H1 (cell line): Measurements from ENCODE around the gene MGLL. TPM values are rescaled to one million over a fixed set of nuclear protein-coding genes. Genes with fewer than 3 reads are reported as not detected.

Experiments
- CTCF ChIA-PET: fragments of 300-600 bp; sonication (Branson Sonifier 250); formaldehyde crosslinking; loops from one replicate; lab custom pipeline; 2021; ENCODE audit not compliant: partially characterized antibody; lab: Charles Lee
- POLR2A ChIA-PET: fragments of 300-600 bp; sonication (Branson Sonifier 250); formaldehyde crosslinking; loops from one replicate; lab custom pipeline; 2021; ENCODE audit warnings: inconsistent platforms; ENCODE audit not compliant: partially characterized antibody; lab: Charles Lee
- DNase-seq, 2 experiments: peaks; one replicate each; pipeline versions ENCODE4 v3.0.0 to v3.0.0-alpha.2; 2010 to 2022; ENCODE audit warnings: low spot score in 2 of 2, low read depth in 1 of 2, mixed read lengths in 1 of 2
- FAIRE-seq: peaks from 2 replicates; lab custom pipeline; 2011; peaks lifted over from hg19 to GRCh38; lab: Jason Lieb, UNC
- H2AFZ ChIP-seq: 2 replicates; pipeline ENCODE4 v1.8.1; 2012; ENCODE audit warnings: low read length, inconsistent platforms
- H2AK5ac ChIP-seq: 2 replicates; pipeline ENCODE4 v1.6.1; 2013; ENCODE audit warnings: low read depth, low read length
- H2BK120ac ChIP-seq: replicated peaks from 2 replicates; pipeline ENCODE3; 2013; ENCODE audit warnings: low read depth, low read length, inconsistent platforms
- H2BK12ac ChIP-seq: 2 replicates; pipeline ENCODE4 v1.6.1; 2013; ENCODE audit warnings: low read depth, low read length
- H2BK15ac ChIP-seq: 2 replicates; pipeline ENCODE4 v1.6.1; 2013; ENCODE audit warnings: low read length
- H2BK20ac ChIP-seq: 2 replicates; pipeline ENCODE4 v1.6.1; 2013; ENCODE audit warnings: low read length
- H2BK5ac ChIP-seq: 2 replicates; pipeline ENCODE4 v1.6.1; 2013; ENCODE audit warnings: low read depth, low read length
- H3K14ac ChIP-seq: 2 replicates; pipeline ENCODE4 v1.6.1; 2013; ENCODE audit warnings: inconsistent platforms; ENCODE audit not compliant: insufficient read length
- H3K18ac ChIP-seq: 2 replicates; pipeline ENCODE4 v1.6.1; 2013; ENCODE audit warnings: low read length; ENCODE audit errors: extremely low read depth
- H3K23ac ChIP-seq: 2 replicates; pipeline ENCODE4 v1.6.1; 2013; ENCODE audit warnings: inconsistent platforms; ENCODE audit not compliant: insufficient read length
- H3K23me2 ChIP-seq: 2 replicates; pipeline ENCODE4 v1.6.1; 2013; ENCODE audit warnings: low read depth, low read length
- H3K27ac ChIP-seq: 2 replicates; pipeline ENCODE4 v1.6.1; 2011; ENCODE audit warnings: low read depth, low read length, inconsistent platforms
- H3K27me3 ChIP-seq, 4 experiments: replicated peaks in 1 of 4; 1 replicate in 1 of 4; 2 replicates in 3 of 4; pipeline versions ENCODE4 v1.6.1 to v1.8.1; 2011 to 2013; ENCODE audit warnings: low read length in 3 of 4, mild to moderate bottlenecking in 3 of 4, inconsistent platforms in 2 of 4, mixed read lengths in 2 of 4, moderate library complexity in 1 of 4; ENCODE audit not compliant: control insufficient read depth in 3 of 4, insufficient read depth in 3 of 4; ENCODE audit errors: extremely low read depth in 1 of 4
- H3K36me3 ChIP-seq, 4 experiments: 2 replicates each; pipeline versions ENCODE4 v1.6.1 to v1.8.1; 2011 to 2013; ENCODE audit warnings: mild to moderate bottlenecking in 4 of 4, low read length in 3 of 4, moderate library complexity in 2 of 4, control low read depth in 1 of 4, inconsistent platforms in 1 of 4; ENCODE audit not compliant: insufficient read depth in 4 of 4, control insufficient read depth in 2 of 4
- H3K4ac ChIP-seq: replicated peaks from 2 replicates; pipeline ENCODE3; 2013; ENCODE audit warnings: low read length, low read depth, mixed read lengths, inconsistent platforms; ENCODE audit not compliant: insufficient read length
- H3K4me1 ChIP-seq, 4 experiments: replicated peaks in 1 of 4; 1 replicate in 1 of 4; 2 replicates in 3 of 4; pipeline versions ENCODE4 v1.6.1 to v1.8.1; 2011 to 2013; ENCODE audit warnings: low read length in 3 of 4, inconsistent platforms in 2 of 4, mixed read lengths in 1 of 4; ENCODE audit not compliant: insufficient read depth in 4 of 4, control insufficient read depth in 3 of 4
- H3K4me2 ChIP-seq, 2 experiments: 2 replicates each; pipeline versions ENCODE4 v1.6.1 to v1.8.1; 2011 to 2013; ENCODE audit warnings: low read depth in 2 of 2, low read length in 2 of 2, control low read depth in 1 of 2, inconsistent platforms in 1 of 2, mild to moderate bottlenecking in 1 of 2; ENCODE audit not compliant: insufficient read depth in 1 of 2
- H3K4me3 ChIP-seq, 4 experiments: fragments of 200-600, 300-600 bp in 1 of 4; sonication (generic), shearing (Covaris generic), sonication (Bioruptor Twin) in 1 of 4; 2 replicates each; pipeline versions ENCODE4 v1.5.1 to v1.8.1; 2011 to 2016; ENCODE audit warnings: low read length in 4 of 4, low read depth in 3 of 4, control low read depth in 2 of 4, inconsistent platforms in 2 of 4, mild to moderate bottlenecking in 2 of 4, mixed read lengths in 1 of 4, moderate library complexity in 1 of 4; ENCODE audit not compliant: insufficient read depth in 2 of 4; ENCODE audit errors: extremely low read depth in 1 of 4
- H3K56ac ChIP-seq: replicated peaks from 2 replicates; pipeline ENCODE3; 2013; ENCODE audit warnings: low read depth, mild to moderate bottlenecking, mixed read lengths, low read length, inconsistent platforms; ENCODE audit not compliant: insufficient read length
- H3K79me1 ChIP-seq: 2 replicates; pipeline ENCODE4 v1.6.1; 2013; ENCODE audit warnings: low read depth, low read length, control low read depth
- H3K79me2 ChIP-seq, 2 experiments: 2 replicates each; pipeline versions ENCODE4 v1.6.1 to v1.8.1; 2012 to 2013; ENCODE audit warnings: low read length in 2 of 2, mild to moderate bottlenecking in 2 of 2, inconsistent platforms in 1 of 2; ENCODE audit not compliant: insufficient read depth in 2 of 2, control insufficient read depth in 1 of 2
- H3K9ac ChIP-seq, 4 experiments: replicated peaks in 1 of 4; 1 replicate in 1 of 4; 2 replicates in 3 of 4; pipeline versions ENCODE4 v1.6.1 to v1.8.1; 2011 to 2013; ENCODE audit warnings: low read depth in 3 of 4, low read length in 3 of 4, control low read depth in 2 of 4, mild to moderate bottlenecking in 2 of 4, moderate library complexity in 2 of 4, inconsistent platforms in 1 of 4; ENCODE audit errors: extremely low read depth in 1 of 4
- H3K9me3 ChIP-seq, 2 experiments: 2 replicates each; pipeline versions ENCODE4 v1.6.1 to v1.8.1; 2012 to 2013; ENCODE audit warnings: mild to moderate bottlenecking in 2 of 2, moderate library complexity in 2 of 2, control low read depth in 1 of 2, inconsistent platforms in 1 of 2, low read depth in 1 of 2, low read length in 1 of 2, mixed read lengths in 1 of 2; ENCODE audit not compliant: insufficient read depth in 2 of 2
- H4K20me1 ChIP-seq, 2 experiments: replicated peaks in 1 of 2; 2 replicates each; pipeline versions ENCODE3 to v1.8.1; 2011 to 2013; ENCODE audit warnings: inconsistent platforms in 2 of 2, low read length in 2 of 2, mild to moderate bottlenecking in 1 of 2; ENCODE audit not compliant: insufficient read depth in 2 of 2, control insufficient read depth in 1 of 2
- H4K5ac ChIP-seq: 2 replicates; pipeline ENCODE4 v1.6.1; 2013; ENCODE audit warnings: low read length, low read depth, mixed read lengths, inconsistent platforms; ENCODE audit not compliant: insufficient read length
- H4K8ac ChIP-seq: 2 replicates; pipeline ENCODE4 v1.8.0; 2013; ENCODE audit warnings: mild to moderate bottlenecking, moderate library complexity, low read length, inconsistent platforms; ENCODE audit not compliant: insufficient read depth; ENCODE audit errors: extremely low read depth
- H4K91ac ChIP-seq: replicated peaks from 2 replicates; pipeline ENCODE3; 2013; ENCODE audit warnings: low read length, mixed read lengths, inconsistent platforms; ENCODE audit not compliant: insufficient read length
- ATF3 ChIP-seq: IDR thresholded peaks from 2 replicates; pipeline ENCODE4 v1.6.1; 2011; ENCODE audit warnings: low read depth, mild to moderate bottlenecking, low read length; ENCODE audit not compliant: insufficient read depth
- CHD2 ChIP-seq: IDR thresholded peaks from 2 replicates; pipeline ENCODE4 v1.6.1; 2012; ENCODE audit warnings: low read length, improper control_type of control experiment
- EGR1 ChIP-seq: IDR thresholded peaks from 2 replicates; pipeline ENCODE4 v1.6.1; 2011; ENCODE audit warnings: low read depth, low read length, borderline replicate concordance
- HDAC2 ChIP-seq, 2 experiments: fragments of 300-600 bp in 1 of 2; sonication (generic) in 1 of 2; IDR thresholded peaks; 2 replicates each; pipeline ENCODE4 v1.6.1; 2011 to 2012; ENCODE audit warnings: low read depth in 2 of 2, low read length in 2 of 2, mild to moderate bottlenecking in 2 of 2, moderate library complexity in 2 of 2, borderline replicate concordance in 1 of 2, inconsistent platforms in 1 of 2
- KDM4A ChIP-seq: IDR thresholded peaks from one replicate; pipeline ENCODE4 v1.7.1; 2012; ENCODE audit warnings: low read depth, mild to moderate bottlenecking, moderate library complexity, low read length, inconsistent platforms; ENCODE audit not compliant: severe bottlenecking
- MAFK ChIP-seq: IDR thresholded peaks from 2 replicates; pipeline ENCODE4 v1.6.1; 2012; ENCODE audit warnings: low read depth, mild to moderate bottlenecking, improper control_type of control experiment, low read length
- NRF1 ChIP-seq: IDR thresholded peaks from 2 replicates; pipeline ENCODE4 v1.6.1; 2011; ENCODE audit warnings: mild to moderate bottlenecking, low read depth, low read length, improper control_type of control experiment
- SIN3A ChIP-seq, 2 experiments: IDR thresholded peaks in 1 of 2; conservative IDR thresholded peaks in 1 of 2; 2 replicates each; pipeline ENCODE4 v1.6.1; 2011 to 2012; ENCODE audit warnings: low read length in 2 of 2, improper control_type of control experiment in 1 of 2, low read depth in 1 of 2, mild to moderate bottlenecking in 1 of 2
- SIRT6 ChIP-seq: IDR thresholded peaks from one replicate; pipeline ENCODE4 v1.7.1; 2012; ENCODE audit warnings: low read length, inconsistent platforms
- TBP ChIP-seq: IDR thresholded peaks from 2 replicates; pipeline ENCODE4 v1.6.1; 2011; ENCODE audit warnings: low read depth, low read length, improper control_type of control experiment
- YY1 ChIP-seq: IDR thresholded peaks from 2 replicates; pipeline ENCODE4 v1.6.1; 2011; ENCODE audit warnings: low read depth, mild to moderate bottlenecking, low read length
- ZNF274 ChIP-seq: IDR thresholded peaks from 2 replicates; pipeline ENCODE4 v1.7.0; 2012; ENCODE audit warnings: low read length, borderline replicate concordance; ENCODE audit errors: extremely low read depth
- WGBS, 2 experiments: shearing (Covaris generic) in 1 of 2; methylation state at CpG; one replicate each; pipeline versions ENCODE4 v1.1.6 to v1.1.7; 2013 to 2015; ENCODE audit warnings: low lambda C conversion rate in 2 of 2, mixed read lengths in 2 of 2, inconsistent platforms in 1 of 2, low coverage in 1 of 2, missing lambda C conversion rate in 1 of 2; ENCODE audit not compliant: insufficient replicate concordance in 2 of 2, insufficient coverage in 1 of 2, insufficient read length in 1 of 2; ENCODE audit errors: extremely low coverage in 1 of 2, missing lambda C conversion rate in 1 of 2; 5-methylcytosine and 5-hydroxymethylcytosine counted together
- polyA plus RNA-seq, 7 experiments: library from polyadenylated mRNA; depleted of rRNA in 3 of 7; stranded (reverse) in 5 of 7; unstranded in 2 of 7; fragments of >200 nt in 5 of 7; fragments of 200-250 nt in 2 of 7; gene quantifications; 1 replicate in 5 of 7; 2 replicates in 1 of 7; 4 replicates in 1 of 7; pipeline versions ENCODE4 v1.2.1 to v1.2.3, GENCODE V29; 2011 to 2013; ENCODE audit warnings: missing spikeins in 2 of 7, mixed read lengths in 2 of 7
- total RNA-seq: library from RNA; stranded (reverse); fragmentation: NEBNext Ultra II Directional; extraction: Animal tissue kit (Norgen Biotek cat#: 25700); gene quantifications from 2 replicates; pipeline ENCODE4 v1.2.1, GENCODE V29; 2021

MGLL gene
- total and polyA plus RNA-seq, 2 of the 8 experiments (the other 6 are each of a cell fraction or from before 2014, with no cell fraction given) = 0.05 to 0.34 TPM

GRCh38 chr3:127734754-127735473 is 87.4 kb downstream of the MGLL start:
- no peak overlapping the region for H3K4me3 ChIP-seq
- H3K18ac ChIP-seq = no peak overlapping the region
- no peak overlapping the region for H4K5ac ChIP-seq
- H3K4me2 ChIP-seq = no peak overlapping the region
- no peaks in the 10 kb centered on the region for H3K9me3 ChIP-seq
- H3K23ac ChIP-seq = no peak overlapping the region
- no peak overlapping the region for H3K14ac ChIP-seq
- no peak overlapping the region for H3K27ac ChIP-seq
- H3K79me1 ChIP-seq = no peaks in the 10 kb centered on the region
- POLR2A ChIA-PET = no interaction called here
- no peak overlapping the region for H3K4ac ChIP-seq
- no peak overlapping the region; the same call in 1 of the 2 replicates for H4K8ac ChIP-seq
- no peak for DNase-seq
- no peak overlapping the region for H2AK5ac ChIP-seq
- no peak overlapping the region for H3K9ac ChIP-seq
- no peak overlapping the region for H2BK20ac ChIP-seq
- no peaks in the 10 kb centered on the region for H3K23me2 ChIP-seq
- H4K91ac ChIP-seq = no peak overlapping the region
- CTCF ChIA-PET = interaction anchor here (1.1 to 2.1 kb wide), 3 partner anchors 10 to 222 kb away, joined by 3 to 11 read pairs (median 5); no protein-coding TSS in a partner anchor
- H3K4me1 ChIP-seq = peaks cover 0 to 15% (median 9%) of the 10 kb centered on the region in 4 experiments; a peak in 5 of 7 replicates
- H2BK120ac ChIP-seq = no peak overlapping the region
- H2BK5ac ChIP-seq = no peak overlapping the region
- H3K27me3 ChIP-seq = peaks cover 0 to 2% (median 0%) of the 10 kb centered on the region in 4 experiments; a peak in 3 of 7 replicates
- WGBS, 2 experiments = 84% methylated on average over 8 of the region's 8 CpGs; no CpG with 5 or more reads in 1 of the 2 experiments
- H2BK15ac ChIP-seq = no peak overlapping the region
- no peak overlapping the region for H2BK12ac ChIP-seq
- no peak overlapping the region for H3K56ac ChIP-seq
- no peak overlapping the region for H2AFZ ChIP-seq
- H3K79me2 ChIP-seq = no peaks in the 10 kb centered on the region
- no peaks in the 10 kb centered on the region; a peak in 1 of 8 replicates for H3K36me3 ChIP-seq
- FAIRE-seq = no peak
- no peaks in the 10 kb centered on the region for H4K20me1 ChIP-seq
- TF ChIP-seq KDM4A = no peak
- no peak for TF ChIP-seq CHD2
- no peak for TF ChIP-seq ZNF274
- no peak for TF ChIP-seq EGR1
- no peak for TF ChIP-seq YY1
- no peak for TF ChIP-seq SIRT6
- TF ChIP-seq HDAC2 (IDR thresholded peaks at IDR 0.05; ENCODE audit: borderline replicate concordance in 1 of 2, low read depth in 2 of 2, low read length in 2 of 2) = no peak
- no peak for TF ChIP-seq SIN3A (conservative IDR thresholded peaks at IDR 0.05 in 1 of 2, IDR thresholded peaks at IDR 0.05 in 1 of 2; ENCODE audit: low read depth in 1 of 2, low read length in 2 of 2)
- TF ChIP-seq NRF1 = no peak
- TF ChIP-seq ATF3 = no peak
- TF ChIP-seq MAFK = no peak
- TF ChIP-seq TBP = no peak
